ENCODE data around the gene CROCC.
A peak's percentile ranks its signal among the peaks of the same experiment; 100 is the strongest.

Gene CROCC

DNA sequence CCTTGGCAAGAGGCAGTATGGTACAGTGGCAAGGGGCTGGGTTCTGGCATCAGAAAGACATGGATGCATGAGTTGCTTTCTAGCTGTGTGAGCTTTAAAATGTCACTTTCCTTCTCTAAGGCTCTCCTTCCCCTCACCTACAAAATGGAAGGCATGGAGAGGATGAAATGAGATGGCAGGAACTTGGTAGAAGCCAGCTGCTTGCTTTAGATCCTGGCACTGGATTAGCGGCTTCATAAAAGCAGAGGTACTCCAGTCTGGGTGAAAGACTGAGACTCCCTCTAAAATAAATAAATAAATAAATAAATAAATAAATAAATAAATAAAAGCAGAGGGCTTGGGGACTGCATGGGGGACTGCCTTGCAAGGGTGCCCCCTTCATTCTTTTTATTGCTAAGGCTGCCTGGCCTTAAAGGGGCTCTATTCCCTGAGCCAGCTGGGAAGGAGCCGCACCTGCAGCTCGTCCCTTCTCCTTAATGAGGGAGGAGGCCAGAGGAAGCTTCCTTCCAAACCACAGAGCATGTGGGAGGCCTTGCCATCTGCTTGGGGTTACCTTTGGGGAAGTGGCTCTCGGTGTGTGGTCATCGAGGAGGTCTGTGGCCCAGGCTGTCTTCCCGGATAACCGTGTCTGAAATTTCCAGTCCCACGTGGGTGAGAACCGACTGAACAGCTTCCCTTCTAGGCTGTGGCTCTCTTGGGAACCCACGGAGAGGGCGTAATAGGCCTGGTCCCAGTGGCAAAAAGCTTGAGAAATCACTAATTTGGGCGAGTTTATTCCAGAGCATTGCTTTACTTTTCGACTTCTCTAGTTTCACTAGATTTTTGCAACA lies 92.0 kb downstream of the CROCC start:
- H3K4me3 ChIP-seq (ENCODE audit: control insufficient read depth, low read depth, low read length) = no peak overlapping the region
- DNase-seq (ENCODE audit: low read depth) = no peak
- TF ChIP-seq, protein P1, sequence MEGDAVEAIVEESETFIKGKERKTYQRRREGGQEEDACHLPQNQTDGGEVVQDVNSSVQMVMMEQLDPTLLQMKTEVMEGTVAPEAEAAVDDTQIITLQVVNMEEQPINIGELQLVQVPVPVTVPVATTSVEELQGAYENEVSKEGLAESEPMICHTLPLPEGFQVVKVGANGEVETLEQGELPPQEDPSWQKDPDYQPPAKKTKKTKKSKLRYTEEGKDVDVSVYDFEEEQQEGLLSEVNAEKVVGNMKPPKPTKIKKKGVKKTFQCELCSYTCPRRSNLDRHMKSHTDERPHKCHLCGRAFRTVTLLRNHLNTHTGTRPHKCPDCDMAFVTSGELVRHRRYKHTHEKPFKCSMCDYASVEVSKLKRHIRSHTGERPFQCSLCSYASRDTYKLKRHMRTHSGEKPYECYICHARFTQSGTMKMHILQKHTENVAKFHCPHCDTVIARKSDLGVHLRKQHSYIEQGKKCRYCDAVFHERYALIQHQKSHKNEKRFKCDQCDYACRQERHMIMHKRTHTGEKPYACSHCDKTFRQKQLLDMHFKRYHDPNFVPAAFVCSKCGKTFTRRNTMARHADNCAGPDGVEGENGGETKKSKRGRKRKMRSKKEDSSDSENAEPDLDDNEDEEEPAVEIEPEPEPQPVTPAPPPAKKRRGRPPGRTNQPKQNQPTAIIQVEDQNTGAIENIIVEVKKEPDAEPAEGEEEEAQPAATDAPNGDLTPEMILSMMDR (IDR thresholded peaks at IDR 0.05; ENCODE audit: control insufficient read depth, insufficient read depth, low read depth, low read length, missing control alignments) = no peak

DNA sequence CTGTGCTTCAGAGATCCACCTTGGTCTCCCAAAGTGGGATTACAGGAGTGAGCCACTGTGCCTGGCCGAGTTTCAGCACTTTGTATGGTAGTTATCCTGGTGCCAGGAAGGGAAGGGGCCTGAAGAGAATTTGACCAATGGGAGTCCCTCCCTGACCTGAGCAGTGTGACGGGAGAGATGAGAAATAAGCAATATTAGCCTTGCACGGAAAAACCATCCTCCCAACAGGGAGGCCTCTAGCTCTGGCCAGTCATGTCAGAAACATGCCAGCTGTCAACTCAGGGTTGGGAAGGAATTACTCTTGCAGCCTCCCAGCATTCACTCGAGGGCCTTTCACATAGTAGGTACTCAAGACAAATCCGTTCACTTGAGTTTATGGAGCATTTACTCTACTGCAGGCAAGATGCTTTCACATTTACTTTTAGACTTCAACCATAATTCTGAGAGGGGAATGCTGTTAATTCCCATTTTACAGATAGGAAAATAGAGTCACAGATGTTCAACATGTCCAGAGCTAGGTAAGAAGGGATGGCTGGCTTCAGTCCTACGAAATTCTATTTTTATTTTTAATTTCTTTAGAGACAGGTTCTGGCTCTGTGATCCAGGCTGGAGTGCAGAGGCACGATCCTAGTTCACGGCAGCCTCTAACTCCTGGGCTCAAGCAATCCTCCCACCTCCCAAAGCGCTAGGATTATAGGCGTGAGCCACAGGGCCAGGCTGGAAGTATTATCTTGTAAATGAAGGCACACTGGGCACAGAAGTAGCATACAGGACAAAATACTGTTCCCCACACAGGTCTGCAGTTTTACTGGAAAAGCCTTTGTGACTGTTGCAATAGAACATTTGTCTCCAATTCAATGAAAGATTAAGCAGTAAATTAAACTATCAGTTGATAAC lies 93.2 kb downstream of the CROCC start:
- no peak for DNase-seq (ENCODE audit: low read depth)
- H3K4me3 ChIP-seq (ENCODE audit: control insufficient read depth, low read depth, low read length) = no peak overlapping the region
- TF ChIP-seq, protein P1 (IDR thresholded peaks at IDR 0.05; ENCODE audit: control insufficient read depth, insufficient read depth, low read depth, low read length, missing control alignments) = no peak

DNA sequence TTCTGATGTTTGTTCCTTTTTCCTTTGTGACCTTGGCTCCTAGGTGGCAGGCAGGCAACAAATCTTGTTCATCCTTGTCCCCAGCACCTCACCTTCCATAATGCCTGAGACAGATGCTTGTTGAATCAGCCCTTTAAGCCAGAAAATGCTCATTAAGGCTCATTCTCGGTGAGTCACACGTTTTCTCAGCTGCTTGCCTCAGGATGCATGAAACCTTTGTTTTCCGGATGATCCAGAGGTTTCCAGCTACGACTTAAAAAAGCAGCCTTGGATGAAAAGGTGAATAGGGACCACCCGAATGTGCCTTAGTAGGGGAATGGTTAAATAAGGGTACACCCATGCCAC lies 94.6 kb downstream of the CROCC start:
- no peak overlapping the region for H3K4me3 ChIP-seq (ENCODE audit: control insufficient read depth, low read depth, low read length)
- no peak for DNase-seq (ENCODE audit: low read depth)
- TF ChIP-seq, protein P1 (IDR thresholded peaks at IDR 0.05; ENCODE audit: control insufficient read depth, insufficient read depth, low read depth, low read length, missing control alignments) = no peak

DNA sequence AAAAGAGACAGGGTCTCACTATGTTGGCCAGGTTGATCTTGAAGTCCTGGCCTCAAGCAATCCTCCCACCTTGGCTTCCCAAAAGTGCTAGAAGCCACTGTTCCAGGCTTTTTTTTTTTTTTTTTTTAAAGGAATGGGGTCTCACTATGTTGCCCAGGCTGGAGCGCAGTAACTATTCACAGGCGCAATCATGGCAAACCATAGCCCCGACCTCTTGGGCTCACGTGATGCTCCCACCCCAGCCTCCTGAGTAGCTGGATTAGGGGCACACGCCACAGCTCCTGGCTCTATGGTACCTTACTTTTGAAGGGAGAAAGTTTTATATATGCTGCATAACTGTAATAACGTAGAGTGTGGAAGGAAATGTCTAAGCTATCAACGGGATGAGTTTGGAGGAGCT lies 95.7 kb downstream of the CROCC start:
- TF ChIP-seq, protein P1 (IDR thresholded peaks at IDR 0.05; ENCODE audit: control insufficient read depth, insufficient read depth, low read depth, low read length, missing control alignments) = no peak
- no peak for DNase-seq (ENCODE audit: low read depth)
- no peak overlapping the region for H3K4me3 ChIP-seq (ENCODE audit: control insufficient read depth, low read depth, low read length)

DNA sequence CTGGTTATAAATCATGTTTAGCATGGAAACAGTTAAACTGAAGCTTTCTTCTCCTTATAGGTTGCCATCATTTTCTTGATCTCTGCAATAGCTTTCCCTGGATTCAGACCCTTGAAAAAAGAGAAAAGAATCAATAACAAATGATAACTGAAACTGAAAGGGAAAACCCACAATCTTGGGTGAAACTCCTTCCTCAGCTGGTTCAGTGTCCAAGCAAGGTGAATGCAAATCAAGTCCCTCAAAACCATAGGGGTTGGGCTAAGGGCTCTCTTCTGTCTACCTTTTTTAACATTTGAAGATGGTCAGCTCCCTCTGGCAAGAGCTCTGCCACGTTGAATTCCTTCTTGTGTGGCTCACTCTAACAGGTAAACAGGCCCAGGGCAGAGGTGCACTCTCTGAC lies 97.1 kb downstream of the CROCC start:
- H3K4me3 ChIP-seq (ENCODE audit: control insufficient read depth, low read depth, low read length) = no peak overlapping the region
- TF ChIP-seq, protein P1 (IDR thresholded peaks at IDR 0.05; ENCODE audit: control insufficient read depth, insufficient read depth, low read depth, low read length, missing control alignments) = no peak
- no peak for DNase-seq (ENCODE audit: low read depth)

DNA sequence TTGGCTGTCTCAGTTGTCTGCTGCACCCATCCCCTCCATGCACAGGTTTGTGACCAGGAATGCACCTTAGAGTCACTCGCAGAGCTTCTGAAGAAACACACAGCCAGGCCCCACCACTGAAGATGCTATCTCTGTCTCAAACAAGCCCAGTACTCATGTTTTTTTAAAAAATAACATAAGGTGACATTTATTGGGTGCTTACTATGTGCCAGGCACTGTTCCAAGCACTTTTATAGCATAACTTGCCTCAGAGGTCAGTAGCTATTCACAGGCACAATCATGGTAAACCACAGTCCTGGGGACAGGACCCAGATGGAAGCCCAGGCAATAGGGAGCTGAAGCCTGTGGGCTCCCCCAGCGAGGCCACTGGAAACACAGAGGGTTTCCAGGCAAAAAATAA lies 98.8 kb downstream of the CROCC start:
- TF ChIP-seq, protein P1 (IDR thresholded peaks at IDR 0.05; ENCODE audit: control insufficient read depth, insufficient read depth, low read depth, low read length, missing control alignments) = no peak
- H3K4me3 ChIP-seq (ENCODE audit: control insufficient read depth, low read depth, low read length) = no peak overlapping the region
- DNase-seq (ENCODE audit: low read depth) = peak; percentile 46
